ENCODE results near the gene KLK15.

KLK15 gene

DNA sequence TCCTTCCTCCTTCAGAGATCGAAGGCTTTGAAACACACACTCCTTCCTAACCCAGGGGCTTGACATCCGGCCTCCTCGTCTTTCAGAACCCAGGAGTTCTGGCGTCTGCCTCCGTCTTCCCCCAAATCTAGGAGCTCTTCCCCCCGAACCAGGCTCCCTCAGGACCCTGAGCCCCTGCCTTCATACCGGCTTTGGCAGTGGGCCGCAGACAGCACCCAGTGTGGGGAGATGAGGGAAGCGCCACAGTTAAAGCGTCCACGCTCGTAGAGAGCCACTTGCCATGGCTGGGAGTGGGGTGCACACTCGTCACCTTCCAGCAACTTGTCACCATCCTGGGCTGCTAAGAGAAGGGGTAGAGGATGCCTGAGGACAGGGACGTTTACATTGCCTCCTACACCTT lies 5.9 kb downstream of the KLK15 start:
- TF ChIP-seq, protein P1, sequence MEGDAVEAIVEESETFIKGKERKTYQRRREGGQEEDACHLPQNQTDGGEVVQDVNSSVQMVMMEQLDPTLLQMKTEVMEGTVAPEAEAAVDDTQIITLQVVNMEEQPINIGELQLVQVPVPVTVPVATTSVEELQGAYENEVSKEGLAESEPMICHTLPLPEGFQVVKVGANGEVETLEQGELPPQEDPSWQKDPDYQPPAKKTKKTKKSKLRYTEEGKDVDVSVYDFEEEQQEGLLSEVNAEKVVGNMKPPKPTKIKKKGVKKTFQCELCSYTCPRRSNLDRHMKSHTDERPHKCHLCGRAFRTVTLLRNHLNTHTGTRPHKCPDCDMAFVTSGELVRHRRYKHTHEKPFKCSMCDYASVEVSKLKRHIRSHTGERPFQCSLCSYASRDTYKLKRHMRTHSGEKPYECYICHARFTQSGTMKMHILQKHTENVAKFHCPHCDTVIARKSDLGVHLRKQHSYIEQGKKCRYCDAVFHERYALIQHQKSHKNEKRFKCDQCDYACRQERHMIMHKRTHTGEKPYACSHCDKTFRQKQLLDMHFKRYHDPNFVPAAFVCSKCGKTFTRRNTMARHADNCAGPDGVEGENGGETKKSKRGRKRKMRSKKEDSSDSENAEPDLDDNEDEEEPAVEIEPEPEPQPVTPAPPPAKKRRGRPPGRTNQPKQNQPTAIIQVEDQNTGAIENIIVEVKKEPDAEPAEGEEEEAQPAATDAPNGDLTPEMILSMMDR (IDR thresholded peaks at IDR 0.05; ENCODE audit: extremely low read depth, missing control alignments), result no peak

DNA sequence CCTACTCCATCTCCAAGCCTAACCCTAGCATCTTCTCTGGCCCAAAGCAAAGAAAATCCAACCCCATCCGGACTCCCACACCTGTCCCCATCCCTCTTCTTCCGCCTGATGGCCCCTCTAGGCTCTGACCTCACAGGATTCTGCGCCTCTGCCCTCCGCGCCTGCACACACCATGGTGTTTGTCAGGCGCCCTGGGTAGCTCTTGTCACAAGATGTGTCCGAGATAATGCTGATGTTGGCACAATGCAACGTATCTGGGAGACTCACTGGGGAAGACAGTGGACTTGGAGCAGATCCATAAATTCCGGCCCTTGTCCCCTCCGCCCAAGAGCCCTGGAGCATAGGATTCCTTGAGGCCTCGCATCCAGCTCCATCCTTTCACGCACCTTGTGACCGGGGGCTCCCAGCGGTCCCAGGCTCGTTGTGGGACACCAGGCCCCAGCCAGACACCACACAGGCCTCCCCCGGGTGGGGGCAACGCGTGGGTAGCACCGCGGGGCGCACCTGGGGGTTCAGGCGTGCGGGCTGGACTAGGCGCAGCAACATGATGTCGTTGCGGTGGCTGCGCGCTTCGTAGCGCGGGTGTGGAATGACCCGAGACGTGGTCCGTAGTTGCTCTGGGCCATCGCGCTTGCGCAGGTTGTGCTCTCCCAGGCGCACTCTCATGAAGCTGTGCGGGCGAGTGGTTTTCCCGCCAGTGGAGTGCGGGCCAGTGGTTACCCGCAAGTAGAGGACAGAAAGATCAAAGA lies 6.7 kb downstream of the KLK15 start:
- no peak for DNase-seq (ENCODE audit: low spot score)
- TF ChIP-seq, protein P1 (IDR thresholded peaks at IDR 0.05; ENCODE audit: extremely low read depth, missing control alignments), result no peak

More for the DNA sequence above, 5.9 kb downstream of the KLK15 start:
- DNase-seq (ENCODE audit: low spot score), result no peak

DNA sequence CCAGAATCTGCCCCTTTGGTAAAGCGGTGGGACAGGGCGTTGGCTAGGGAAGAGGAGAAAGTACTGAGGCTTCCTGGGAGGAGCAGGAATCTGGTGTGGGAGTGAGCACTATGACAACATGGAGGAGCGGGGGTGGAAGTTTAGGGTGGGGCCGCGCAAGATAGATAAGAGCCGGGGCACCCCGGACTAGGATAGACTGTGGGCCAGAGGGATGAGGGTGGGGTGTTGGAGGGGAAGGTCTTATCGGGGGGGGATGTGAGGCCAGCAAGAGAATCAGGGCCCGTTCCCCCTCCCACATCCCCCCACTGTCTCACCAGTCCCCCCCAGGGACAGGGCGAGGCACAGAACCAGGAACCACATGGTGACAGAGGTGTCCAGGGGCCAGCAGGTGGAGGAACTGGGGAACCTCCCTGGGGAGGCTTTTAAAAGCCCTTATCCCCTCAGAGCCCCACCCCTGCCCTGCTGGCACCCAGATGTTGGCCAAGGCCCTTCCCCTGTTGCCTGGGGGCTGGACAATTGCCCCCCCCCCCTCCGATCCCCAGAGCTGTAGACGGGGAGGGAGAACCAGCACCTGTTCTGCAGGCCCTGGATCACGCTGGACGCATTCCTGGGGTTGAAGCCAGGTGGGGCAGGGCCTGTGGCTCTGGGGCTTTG lies 9.9 kb downstream of the KLK15 start, which contains the start of gene KLK1:
TSS of gene KLK1 (minus strand) at position 399 of the 654 bp plus-strand sequence. CDS start at position 360, 39 bp downstream.
- no peak for DNase-seq (ENCODE audit: low spot score)
- TF ChIP-seq, protein P1 (IDR thresholded peaks at IDR 0.05; ENCODE audit: extremely low read depth, missing control alignments), result no peak

DNA sequence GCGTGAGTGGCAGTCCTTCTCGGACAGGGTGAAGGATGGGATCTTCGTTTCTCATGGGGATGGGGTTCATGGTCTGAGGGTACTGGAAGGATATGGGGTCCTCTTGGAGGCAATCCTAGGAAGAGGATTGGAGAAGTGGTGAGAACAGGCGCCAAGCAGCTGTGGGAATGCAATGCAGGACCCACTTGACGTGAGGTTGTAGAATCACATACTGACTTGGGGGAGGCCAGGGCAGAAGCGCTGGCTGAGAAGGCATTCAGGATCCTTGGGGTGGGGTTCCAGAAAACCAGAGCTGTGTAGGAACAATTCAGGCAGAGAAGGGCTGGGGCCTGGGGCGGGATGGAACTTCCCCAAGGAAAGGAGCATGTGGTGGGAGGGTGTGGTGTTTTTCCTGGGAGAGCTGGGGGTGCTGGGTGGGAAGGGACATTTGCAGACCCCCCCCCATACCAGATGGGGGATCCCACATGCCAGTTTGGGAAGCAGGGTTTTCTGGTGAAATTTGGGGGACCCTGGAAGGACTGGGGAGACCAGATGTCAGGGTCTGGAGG lies 10.6 kb downstream of the KLK15 start:
- DNase-seq (ENCODE audit: low spot score), result no peak
- TF ChIP-seq, protein P1 (IDR thresholded peaks at IDR 0.05; ENCODE audit: extremely low read depth, missing control alignments), result no peak

DNA sequence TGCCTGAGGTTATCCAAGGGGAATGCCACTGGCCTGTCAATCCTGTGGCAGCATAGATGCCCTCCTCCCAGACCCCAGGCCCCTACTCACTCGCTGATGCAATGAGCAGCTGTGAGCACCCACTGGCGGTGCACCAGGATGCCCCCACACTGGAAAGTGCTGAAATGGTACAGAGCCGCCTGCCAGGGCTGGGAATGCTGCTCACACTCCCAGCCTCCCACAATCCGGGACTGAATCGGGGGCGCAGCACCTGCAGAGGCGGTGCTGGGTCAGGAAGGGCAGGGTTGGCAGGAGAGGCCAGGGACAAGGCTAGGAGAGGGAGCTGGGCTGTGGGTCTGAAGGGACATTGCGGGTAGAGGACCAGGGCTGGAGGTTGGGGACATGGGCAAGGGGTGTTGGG lies 11.8 kb downstream of the KLK15 start:
- TF ChIP-seq, protein P1 (IDR thresholded peaks at IDR 0.05; ENCODE audit: extremely low read depth, missing control alignments), result no peak
- DNase-seq (ENCODE audit: low spot score), result no peak

DNA sequence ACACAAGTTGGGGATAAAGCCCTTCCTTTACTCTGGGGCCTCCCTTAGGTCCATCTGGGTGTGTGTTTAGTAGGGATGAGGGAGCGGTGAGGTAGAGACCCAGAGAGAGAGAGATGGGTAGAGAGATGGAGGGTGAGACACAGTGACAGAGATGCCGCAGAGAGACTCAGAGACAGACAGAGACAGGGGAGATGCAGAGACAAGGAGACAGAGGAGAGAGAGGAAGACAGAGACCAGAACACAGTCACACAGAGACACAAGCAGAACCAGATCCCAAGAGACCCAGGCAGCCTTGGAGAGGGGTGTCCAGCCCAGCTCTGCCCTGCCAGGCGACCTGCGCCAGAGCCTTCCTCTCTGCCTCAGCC lies 12.1 kb downstream of the KLK15 start:
- TF ChIP-seq, protein P1 (IDR thresholded peaks at IDR 0.05; ENCODE audit: extremely low read depth, missing control alignments), result no peak
- DNase-seq (ENCODE audit: low spot score), result no peak

All from GM20000 (cell line).